Measurements from ENCODE around the gene AGPS.

AGPS gene

DNA sequence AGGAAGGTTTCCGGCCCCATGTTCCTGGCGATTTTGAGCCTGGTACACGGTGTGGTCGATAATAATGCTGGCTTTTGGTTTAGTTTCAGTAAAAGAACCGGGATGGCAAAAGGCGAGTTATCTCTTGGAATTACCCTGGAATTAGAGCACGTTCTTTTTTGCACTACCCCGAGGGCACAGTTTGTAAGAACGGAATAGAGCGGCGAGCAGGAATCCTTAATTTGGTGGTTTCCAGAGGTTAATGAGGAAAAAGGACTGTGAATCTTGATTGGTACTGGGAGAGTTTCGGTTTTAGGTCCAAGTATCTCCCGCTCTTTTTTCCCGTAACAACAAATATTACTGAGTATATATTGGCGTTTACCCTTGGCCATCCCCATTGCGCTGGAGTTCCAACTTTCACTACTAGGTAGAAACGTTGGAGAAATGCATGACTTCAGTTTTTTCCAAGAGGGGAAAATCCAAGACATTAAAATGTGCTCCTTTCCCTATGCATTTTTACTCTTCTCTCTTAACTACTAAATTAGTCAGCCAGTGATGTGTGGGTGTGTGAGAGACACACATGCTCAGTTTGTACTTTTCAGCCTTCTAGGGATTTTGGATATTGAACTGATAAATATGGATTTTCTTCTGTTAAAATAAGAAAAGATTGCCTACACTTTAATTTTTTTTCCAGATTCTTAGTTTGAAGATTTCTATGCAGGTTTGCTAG lies 160.8 kb downstream of the AGPS start:
- DNase-seq: no peak

DNA sequence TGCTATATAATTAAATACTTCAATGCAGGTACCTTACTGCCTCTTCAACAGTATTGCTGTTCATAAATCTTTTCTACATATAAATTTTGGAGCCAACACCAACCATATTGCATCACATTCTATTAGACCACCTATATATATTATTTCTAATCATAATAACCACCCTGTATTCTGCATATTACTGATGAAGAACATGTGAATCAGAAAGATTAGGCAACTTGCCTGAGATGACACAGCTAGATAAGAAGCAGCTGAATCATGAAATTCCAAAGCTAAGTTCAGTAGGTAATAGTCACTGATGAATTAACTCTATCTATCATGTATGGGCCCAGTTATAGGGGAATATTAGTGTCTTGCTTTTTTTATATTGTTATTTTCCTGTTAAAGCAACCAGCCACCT lies 161.8 kb downstream of the AGPS start:
- no peak for DNase-seq

DNA sequence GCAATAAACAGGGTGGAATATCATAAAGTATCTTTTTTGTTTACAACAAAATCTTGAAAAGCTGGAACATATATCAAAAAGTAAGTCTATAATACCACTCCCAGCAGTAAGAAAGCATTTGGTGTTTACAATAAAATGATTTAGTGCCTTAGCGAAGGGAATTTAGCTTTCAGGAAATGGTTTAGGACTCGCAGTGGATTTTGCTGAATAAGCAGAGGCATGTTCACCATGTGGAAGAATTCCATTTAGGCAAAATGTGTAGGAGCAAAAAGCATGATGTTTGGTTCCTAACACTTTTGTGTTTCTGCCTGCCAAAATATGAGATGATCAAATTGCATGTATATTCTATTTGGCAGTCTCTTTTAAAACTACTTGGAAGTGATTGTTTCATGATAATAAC lies 163.6 kb downstream of the AGPS start:
- no peak for DNase-seq

DNA sequence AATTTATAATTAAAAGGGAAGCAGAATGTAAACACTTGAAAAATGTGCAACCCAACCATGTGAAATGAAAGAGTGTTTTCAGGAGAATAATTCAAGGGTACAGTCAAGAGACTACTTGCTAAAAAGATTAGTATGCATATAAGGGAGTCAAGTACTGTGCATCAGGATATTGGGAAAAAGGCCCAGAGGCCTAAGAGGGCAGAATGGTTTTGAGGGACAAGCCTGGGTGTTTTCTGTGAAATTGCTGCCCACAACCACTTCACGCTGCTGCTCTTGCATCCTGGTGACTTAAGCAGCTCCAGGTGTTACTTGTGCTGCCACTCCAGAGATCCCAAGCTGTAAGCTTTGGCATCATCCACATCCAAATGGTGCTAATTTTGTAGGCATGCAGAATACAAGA lies 165.2 kb downstream of the AGPS start:
- no peak for DNase-seq

DNA sequence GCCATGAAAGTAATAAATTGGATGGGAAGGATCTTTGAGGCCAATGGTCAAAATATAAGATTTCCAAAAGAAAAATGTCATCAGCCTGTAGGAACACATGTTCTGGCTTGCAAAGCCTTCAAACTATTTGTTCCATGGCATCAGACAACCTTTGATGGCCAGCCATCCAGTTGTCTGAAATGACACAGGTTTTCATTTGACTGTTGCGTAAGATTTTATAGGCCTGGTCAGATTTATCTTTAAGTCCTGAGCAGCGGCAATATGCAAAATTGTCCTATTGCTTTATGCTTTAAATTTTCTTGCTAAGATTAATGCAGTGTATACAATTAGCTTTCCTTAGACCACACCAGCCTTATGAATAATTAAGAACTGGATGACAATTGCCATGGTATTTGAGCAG lies 167.1 kb downstream of the AGPS start:
- no peak for DNase-seq

DNA sequence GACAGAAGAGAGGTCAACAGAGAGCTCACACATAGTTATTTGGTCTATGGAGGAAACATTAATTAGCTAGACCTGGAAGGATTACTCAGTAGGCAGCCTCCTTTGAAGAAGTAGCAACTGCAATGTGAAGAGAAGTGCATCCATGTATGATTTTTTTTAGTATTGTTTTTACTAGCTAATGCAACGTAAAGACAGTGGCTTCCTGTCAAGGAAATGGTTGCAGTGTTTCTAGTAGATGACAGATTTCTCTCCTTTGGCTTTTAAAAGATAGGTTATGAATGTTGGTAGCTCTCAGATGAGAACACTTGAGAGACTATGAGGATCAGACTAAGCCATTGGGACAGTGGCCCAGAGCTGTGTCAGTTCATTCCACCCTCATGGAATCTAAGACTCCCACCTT lies 175.8 kb downstream of the AGPS start:
- DNase-seq: no peak

DNA sequence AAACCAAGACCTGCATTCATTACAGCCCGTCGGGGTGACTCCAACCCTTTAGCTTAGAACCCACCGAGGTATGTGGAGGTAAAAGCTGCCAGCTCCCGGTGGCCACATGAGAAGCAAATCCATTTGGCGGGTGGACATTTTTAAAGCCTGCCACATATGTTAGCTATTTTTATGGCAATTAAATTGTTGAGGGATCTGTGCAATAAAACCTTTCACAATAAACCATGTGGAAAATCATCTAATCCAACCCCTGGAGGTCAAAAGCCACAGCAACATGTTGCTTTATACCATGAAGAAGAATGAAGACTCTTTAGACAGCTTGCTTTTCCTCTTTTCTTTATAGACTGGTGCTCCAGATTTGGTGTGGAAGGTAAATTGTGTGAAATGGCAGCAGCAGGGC lies 176.3 kb downstream of the AGPS start:
- no peak for DNase-seq

DNA sequence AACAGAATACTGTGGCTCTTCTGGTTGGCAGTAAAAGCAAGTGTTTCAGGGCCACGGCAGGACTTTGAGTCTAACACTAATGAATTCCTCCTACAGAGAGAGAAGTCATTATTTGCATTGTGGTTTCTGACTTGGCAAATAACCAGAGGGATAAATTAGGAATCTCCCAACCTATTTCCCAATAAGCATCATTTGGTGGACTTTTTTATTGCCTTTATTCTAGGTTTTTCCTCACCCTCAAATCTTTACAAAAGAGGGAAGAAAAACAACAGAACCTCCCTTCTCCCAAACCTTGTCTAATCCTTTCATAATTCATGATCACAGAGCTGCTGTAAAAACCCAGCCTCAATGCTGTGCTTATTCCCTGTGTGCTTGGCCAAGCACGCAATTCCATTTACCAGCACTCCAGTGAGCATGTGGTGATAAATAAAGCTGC lies 179.7 kb downstream of the AGPS start:
- no peak for DNase-seq

DNA sequence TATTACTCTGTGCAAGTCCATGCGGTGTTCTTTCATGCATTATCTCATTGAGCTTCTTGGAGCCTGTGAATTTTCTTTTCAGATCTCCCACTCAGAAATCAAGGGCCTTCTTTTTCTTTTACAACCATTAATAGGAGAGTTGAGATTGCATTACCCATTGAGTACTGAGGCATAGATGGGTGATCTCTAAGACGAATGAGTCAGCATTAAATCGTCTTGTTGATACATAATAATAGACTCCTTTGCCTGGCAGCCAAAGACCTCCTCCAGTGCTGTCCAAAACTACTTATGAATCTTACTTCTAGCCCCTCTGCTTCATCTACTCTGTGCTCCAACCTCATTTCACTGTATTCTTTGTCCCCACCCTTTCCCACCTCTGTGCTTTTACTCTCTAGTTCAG lies 180.5 kb downstream of the AGPS start:
- DNase-seq: no peak

DNA sequence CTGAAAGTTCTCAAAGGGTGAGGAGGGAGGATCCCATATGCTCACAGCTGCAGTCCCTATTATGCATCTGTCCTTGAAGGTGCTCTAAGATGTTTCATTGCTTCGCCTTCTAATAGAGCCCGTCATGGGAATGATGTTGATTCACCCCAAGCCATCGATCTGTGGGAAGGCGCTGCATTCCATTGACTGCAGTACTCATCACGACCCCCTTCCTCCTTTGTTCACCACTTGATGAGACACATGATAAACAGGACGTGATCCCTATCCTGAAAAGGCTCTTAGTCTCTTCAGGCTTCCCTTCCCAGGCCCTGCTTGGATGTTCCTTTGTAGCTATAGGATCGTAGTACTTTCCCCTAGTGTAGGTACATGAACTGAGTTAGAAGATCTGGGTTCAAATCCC lies 181.8 kb downstream of the AGPS start:
- DNase-seq: no peak

DNA sequence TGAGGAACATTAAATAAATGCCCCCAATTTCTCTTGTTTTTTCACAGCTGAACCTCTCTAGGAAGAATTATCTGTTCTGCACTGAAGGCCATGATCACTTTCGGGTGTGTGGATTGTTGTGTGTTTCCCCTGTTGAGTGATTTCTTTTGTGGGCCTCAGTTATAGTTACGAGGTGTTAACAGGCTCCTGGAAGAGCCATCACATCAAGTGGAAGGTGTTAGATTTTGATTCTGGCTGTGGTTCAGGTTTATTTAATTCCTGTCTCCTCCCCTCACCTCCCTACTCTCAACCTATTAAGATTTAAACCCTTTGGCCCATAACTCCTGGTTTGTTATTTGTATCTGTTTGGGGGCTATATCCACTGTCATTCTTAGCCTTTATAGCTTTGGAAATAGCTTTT lies 182.8 kb downstream of the AGPS start:
- no peak for DNase-seq

DNA sequence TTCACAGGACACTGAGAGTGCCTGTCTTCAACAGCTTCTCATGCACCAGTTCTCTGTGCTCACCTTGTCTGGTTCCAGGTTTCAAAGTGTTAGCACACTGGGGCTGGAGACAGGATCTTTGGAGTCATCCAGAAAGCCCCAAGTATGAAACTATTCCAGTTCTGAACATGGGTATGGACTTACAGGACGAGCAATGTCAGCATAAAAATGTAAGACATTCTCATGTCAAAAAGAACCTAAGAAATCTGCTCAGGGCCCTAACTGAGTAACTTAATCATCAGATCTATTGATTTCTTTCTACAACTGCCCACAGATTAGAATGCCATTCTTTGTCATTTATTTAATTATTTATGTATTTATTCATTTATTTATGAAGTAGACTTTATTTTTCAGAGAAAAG lies 184.5 kb downstream of the AGPS start:
- DNase-seq: no peak

DNA sequence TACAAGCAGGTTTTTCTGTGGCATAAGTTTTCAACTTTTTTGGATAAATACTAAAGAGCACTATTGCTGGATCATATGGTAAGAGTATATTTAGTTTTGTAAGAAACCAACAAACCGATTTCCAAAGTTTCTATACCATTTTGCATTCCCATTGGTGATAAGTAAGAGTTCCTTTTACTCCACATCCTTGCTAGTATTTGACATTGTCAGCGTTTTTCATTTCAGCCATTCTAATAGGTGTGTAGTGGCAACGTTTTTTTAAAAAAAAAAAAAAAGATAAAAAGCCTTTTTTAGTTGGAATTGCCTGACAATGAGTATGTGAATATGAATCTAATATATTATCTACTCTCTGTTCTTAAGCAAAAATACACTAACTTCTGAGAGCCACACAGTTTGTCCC lies 185.9 kb downstream of the AGPS start:
- DNase-seq: no peak

DNA sequence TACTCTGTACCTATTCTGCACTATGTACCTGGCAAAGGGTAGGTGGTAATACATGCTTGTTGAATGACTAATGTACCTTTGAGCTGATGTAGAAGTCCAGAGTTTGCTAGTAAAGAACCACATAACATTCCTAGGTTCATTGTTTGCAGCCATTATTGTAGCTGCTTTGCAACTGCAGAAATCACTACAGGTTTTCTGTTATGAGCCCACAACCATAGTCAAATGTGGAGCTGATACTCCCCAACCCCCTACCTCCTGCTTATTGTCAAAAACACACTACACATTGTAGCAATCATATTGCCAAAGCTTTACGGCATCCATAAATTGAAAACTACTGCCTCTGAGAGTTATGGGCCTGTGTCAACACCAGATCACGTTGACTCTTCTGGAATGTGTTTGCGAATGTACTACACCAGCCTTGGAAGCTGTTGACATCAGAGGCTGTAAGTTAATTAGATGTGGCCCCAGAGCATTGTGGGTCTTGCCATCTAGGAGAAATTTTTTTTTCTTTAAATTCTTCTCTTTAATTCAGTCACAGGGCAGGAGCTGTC lies 187.0 kb downstream of the AGPS start:
- DNase-seq: no peak

DNA sequence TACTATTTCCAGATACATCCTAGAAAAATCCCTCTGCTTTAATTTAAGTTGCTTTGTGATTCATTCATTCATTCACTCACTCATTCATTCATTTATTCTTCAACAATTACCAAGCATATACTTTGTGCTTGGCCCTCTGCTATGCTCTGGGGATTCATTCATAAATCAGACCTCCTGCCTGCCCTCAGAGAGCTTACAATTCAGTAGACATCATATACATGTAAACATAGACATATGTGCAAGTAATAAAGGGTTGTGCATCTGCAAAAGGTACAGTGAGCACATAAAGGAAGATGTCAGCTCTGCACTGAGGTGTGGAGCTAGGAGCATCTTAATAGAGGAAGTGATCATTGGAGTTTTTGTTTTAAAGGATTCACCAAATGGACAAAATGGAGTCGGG lies 189.4 kb downstream of the AGPS start:
- DNase-seq: no peak

DNA sequence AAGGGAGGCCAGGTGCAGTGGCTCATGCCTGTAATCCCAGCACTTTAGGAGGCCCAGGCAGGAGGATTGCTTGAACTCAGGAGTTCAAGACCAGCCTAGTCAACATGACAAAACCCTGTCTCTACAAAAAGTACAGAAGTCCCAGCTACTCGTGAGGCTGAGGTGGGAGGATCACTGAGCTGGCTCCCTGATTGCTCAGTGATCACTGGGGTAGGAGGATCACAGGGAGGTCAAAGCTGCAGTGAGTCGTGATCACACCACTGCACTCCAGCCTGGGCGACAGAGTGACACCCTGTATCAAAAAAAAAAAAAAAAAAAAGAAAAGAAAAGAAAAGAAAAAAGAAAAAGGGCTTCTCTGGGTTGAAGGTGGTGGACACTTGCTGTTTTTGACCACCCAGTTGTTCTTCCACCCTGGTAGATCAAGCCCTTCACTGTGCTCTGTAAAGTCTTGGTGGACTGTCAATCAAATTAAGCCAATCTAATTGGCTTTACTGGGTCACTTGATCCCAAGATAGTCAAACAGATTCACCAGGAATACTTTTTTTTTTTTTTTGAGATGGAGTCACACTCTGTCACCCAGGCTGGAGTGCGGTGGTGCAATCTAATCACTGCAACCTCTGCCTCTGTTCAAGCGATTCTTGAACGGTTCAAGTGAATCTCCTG lies 191.6 kb downstream of the AGPS start:
- DNase-seq: no peak

DNA sequence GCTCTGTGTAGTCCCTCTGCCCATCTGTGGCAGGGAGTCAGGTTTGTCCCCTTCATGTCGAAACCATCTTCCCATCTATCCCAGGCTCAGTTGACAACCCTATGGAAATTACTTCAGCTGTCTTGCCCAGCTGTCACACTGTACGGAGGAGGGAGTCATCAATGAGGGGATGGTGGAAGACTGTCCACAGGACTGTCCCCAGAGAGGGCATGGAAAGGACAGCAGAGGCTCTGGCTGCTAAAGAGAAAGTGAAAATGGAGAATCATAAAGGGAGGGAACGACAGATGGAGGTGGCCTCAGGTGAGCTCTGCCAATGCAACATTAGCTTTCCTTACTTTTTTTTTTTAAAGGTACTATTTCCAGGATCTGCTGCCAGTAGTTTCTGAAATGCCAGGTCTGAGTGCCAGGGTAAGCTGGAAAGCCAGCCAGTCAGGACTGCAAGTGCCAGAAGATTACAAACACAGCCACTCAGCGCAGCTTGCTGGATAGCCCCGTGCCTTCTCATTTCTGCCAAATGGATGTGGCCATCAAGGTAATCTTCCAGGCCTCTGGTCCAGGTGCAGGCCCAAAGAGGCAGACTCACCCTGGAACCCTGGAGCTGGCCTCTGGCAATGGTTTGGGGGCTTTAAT lies 192.8 kb downstream of the AGPS start:
- DNase-seq: no peak

DNA sequence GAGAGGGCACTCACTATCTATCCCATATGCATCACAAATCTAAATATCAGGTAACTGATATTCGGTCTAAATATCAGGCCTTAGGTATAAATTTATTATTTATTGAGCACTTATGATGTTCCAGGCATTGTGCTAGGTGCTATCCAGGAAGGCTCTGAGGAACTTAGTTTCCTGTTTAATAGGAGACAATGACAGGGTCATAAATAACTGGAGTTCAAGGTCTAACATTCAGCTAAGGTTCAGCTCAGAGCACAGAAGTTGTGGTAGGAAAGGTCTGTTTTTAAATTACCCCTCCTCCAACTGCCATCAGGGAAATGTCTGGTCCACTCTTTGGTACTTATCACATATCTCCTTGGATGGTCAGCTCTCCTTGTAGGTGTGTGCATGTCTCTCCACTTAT lies 193.6 kb downstream of the AGPS start:
- no peak for DNase-seq

DNA sequence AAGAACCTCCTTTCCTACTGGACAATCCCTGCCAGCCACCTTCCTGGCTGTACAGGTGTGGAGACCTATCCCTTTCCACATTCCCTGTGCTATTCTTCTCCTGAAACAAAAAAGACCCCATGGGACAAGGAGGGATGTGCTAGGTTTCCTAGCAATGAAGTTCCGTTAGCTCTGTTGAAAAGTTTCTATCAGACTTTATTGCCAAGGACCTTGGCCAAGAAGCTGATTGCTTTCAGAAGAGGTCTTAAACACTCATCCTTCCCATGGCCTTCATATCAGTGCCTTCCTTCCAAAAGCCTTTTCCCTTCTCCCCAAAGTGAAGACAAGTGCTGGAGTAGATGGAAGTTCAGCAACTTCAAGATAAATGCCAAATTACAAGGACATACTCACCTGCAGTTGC lies 194.8 kb downstream of the AGPS start:
- no peak for DNase-seq

DNA sequence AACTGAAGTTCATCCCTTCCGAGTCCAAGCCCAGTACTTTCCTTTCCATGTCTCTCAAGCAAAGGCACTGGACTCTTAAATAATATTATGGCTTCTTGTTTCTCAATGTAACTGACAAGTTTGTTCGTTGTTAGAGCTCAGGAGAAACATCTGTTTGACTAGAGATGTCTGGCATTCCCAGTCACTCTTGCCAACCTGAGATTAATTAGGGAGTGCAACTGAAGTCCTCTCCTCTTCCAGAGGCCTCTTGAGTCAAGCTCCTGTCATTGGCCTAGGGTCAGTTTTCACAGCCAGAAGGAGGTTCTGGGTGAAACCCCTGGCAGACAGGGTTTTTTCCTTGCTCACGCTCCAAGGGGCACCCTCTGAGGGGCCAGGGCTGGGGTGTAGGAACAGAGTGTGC lies 196.1 kb downstream of the AGPS start:
- DNase-seq: no peak

DNA sequence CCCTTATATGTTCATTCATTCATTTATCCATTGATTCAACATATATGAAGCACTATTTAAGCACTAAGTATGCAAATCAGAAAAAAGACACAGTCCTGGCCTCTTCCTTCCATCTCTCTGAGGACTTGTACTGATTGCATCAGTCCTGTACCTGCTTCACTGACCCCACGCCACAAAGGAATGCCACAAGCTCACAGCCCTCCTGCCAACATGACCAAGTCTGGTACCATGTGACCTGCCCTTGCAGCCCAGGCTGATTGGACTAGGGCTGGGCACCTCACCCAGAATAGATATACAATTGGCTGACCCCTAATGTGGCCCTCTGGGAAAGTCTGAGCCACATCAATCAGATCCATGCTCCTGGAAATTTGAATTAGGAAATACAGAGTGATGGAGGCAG lies 196.6 kb downstream of the AGPS start:
- DNase-seq: no peak

DNA sequence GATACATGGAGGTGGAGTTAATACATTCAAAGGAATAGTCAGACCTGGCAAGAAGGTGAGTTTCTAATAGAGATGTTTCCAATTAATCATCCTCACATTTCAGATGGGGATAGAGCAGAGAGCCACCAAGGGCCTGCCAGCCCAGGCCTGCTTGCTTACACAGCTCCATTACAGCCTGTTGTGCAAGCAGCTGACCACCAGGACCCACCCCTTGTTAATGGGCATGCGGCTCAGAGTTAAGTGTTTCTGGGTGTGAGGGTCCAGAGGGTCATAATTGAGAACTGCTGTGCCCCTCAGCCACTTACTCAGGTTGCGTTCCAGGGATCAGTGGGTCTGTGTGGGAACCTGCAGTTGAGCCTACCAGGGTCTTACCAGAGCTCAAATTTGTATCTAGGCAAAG lies 199.8 kb downstream of the AGPS start:
- no peak for DNase-seq

DNA sequence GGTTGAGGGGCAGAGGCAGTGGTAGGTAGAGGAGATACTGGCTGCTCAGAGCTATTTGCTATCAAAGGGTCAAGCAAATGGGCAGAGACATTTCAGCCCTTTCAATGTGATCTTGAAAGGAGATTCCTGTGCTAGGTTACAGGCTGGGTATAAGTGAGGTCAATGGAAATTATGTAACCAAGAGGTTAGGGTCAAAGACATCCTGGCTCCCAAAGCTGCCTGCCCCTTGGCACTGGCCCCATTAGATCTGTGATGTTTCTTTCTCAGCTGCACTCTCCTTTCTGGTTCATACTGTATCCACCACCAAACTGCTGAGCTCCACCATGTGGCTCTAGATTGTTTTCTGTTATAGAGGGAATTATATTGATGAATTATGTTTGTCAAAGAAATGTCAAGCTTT lies 200.4 kb downstream of the AGPS start:
- no peak for DNase-seq

DNA sequence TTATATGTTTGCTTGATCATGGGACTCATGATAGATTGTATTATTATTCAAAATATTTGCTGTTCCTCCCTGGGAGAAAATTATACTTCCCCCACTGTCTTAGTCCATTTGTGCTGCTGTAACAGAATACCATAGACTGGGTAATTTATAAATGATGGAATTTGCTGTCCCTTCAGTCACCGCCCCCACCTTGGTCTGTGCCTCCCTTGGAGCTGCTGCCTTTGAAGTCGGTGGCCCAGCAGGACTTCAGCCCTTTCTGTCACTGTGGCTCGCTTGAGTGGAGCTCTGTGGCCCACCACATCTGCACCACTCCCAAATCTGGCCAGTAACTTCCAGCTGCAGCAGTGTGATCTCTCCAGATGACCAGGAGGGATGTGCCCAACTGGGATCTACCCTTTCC lies 200.8 kb downstream of the AGPS start:
- DNase-seq: no peak
